ENCODE results near the gene PPIL1.
"Not testable (repeated sequence)": the region's sequence is repeated elsewhere in the genome, so short reads cannot be mapped to it uniquely, and the experiment has no call there.

The PPIL1 gene

GRCh38 chr6:36874443-36875249 lies at the start of gene PPIL1:
TSS of gene PPIL1 (minus strand) at chr6:36874803. CDS start at chr6:36874772, 31 bp downstream.
- DNase-seq, result peak; percentile 90

- DNase-seq, result no peak
Observed at GRCh38 chr6:36924131-36924530, 49.5 kb upstream of the PPIL1 start.

- no peak for DNase-seq
Observed at GRCh38 chr6:36920546-36920945, 45.9 kb upstream of the PPIL1 start.

- DNase-seq, result no peak
Observed at GRCh38 chr6:36920049-36920448, 45.4 kb upstream of the PPIL1 start.

GRCh38 chr6:36917541-36918193 lies 43.1 kb upstream of the PPIL1 start:
- DNase-seq, result no peak

- no peak for DNase-seq
Observed at GRCh38 chr6:36916126-36916525, 41.5 kb upstream of the PPIL1 start.

GRCh38 chr6:36915599-36915998 lies 41.0 kb upstream of the PPIL1 start:
- no peak for DNase-seq

- peak; percentile 13 for DNase-seq
Observed at GRCh38 chr6:36914227-36914794, 39.7 kb upstream of the PPIL1 start.

GRCh38 chr6:36913082-36913481 lies 38.5 kb upstream of the PPIL1 start:
- no peak for DNase-seq

- DNase-seq, result peak; percentile 72
Observed at GRCh38 chr6:36912586-36912985, 38.0 kb upstream of the PPIL1 start.

GRCh38 chr6:36912030-36912454 lies 37.4 kb upstream of the PPIL1 start:
- DNase-seq, result peak; percentile 61

GRCh38 chr6:36908747-36909146 lies 34.1 kb upstream of the PPIL1 start:
- no peak for DNase-seq

GRCh38 chr6:36907781-36908180 lies 33.2 kb upstream of the PPIL1 start:
- DNase-seq, result no peak

- no peak for DNase-seq
Observed at GRCh38 chr6:36906539-36907325, 32.1 kb upstream of the PPIL1 start.

GRCh38 chr6:36904851-36905393 lies 30.3 kb upstream of the PPIL1 start:
- no peak for DNase-seq

GRCh38 chr6:36904114-36904513 lies 29.5 kb upstream of the PPIL1 start:
- no peak for DNase-seq

- peak; percentile 27 for DNase-seq
Observed at GRCh38 chr6:36897609-36898008, 23.0 kb upstream of the PPIL1 start.

- DNase-seq, result no peak
Observed at GRCh38 chr6:36893976-36894932, 19.7 kb upstream of the PPIL1 start.

- not testable (repeated sequence) for DNase-seq
Observed at GRCh38 chr6:36891153-36891552, 16.6 kb upstream of the PPIL1 start.

- no peak for DNase-seq
Observed at GRCh38 chr6:36890112-36890663, 15.6 kb upstream of the PPIL1 start.

Data from activated CD4-positive, alpha-beta T cell treated with anti-CD3 and anti-CD28 coated beads for 48 hours (primary cell).